Measurements from ENCODE around the gene UBR3.

UBR3 gene

GRCh38 chr2:170063456-170064235, 236.4 kb downstream of the UBR3 start:
- DNase-seq = no peak

GRCh38 chr2:170070778-170071177, 243.5 kb downstream of the UBR3 start:
- no peak for DNase-seq

GRCh38 chr2:170073288-170073687, 246.0 kb downstream of the UBR3 start:
- DNase-seq = no peak

- DNase-seq = no peak
Observed at GRCh38 chr2:170076189-170076588, 248.9 kb downstream of the UBR3 start.

DNA sequence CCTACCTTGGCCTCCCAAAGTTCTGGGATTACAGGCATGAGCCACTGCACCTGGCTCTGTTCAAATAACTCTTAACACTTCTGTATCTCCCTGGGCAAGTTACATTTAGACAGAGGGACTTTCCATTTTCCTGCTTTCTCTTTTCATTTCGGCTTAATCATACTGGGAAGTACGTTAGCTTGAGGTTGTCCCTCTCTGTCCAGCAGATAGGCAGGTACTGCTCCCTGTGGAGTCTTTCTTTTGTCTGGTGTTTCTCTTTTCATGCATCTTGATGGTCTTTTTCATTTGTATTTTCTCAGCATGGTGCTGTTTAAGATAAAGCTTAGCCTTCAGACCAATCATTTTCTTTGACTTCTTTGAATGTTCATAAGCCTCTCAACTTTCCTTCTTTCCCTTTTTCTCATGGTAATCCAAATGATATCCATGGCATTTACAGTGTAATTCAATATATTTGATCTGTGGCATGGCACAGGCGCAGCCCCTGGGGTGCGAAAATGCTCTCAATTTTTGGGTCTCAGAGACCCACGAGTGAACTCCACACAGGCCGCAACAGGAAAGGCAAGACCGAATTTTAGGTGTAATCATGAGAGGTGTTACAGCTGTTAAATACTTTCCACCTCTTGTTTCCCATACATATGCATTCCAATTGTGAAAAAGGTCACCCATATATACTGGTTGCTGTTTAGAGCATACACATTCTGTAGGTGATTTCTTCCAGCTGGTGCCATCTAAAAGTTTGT, 250.7 kb downstream of the UBR3 start:
- no peak for DNase-seq

GRCh38 chr2:170084820-170085491, 257.7 kb downstream of the UBR3 start:
- DNase-seq = no peak

DNA sequence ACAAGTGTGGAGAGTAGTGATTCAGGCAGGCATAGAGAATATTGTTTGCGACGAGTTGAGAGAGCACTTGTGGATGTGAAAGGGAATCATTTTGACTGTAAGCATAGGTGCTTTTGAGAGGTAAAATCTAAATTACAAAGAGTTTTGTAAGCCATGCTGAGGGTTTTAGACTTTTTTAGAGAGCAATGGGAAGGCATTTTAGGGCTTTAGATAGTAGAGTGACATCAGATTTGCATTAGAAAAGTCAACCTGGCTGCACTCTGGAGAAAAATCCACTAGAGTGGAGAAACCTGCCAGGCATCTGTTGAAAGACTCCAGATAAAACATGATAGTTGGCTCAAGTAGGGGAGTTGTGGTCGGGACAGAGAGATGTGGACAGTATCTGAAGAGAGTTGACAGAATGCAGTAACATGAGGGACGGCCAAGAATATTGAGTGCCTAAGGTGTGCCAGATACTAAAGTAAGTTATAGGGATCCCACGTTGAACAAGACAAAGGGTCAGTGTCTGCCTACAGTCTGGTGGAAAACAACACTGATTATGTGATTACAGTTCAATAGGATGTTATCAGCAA, 258.9 kb downstream of the UBR3 start:
- no peak for DNase-seq

DNA sequence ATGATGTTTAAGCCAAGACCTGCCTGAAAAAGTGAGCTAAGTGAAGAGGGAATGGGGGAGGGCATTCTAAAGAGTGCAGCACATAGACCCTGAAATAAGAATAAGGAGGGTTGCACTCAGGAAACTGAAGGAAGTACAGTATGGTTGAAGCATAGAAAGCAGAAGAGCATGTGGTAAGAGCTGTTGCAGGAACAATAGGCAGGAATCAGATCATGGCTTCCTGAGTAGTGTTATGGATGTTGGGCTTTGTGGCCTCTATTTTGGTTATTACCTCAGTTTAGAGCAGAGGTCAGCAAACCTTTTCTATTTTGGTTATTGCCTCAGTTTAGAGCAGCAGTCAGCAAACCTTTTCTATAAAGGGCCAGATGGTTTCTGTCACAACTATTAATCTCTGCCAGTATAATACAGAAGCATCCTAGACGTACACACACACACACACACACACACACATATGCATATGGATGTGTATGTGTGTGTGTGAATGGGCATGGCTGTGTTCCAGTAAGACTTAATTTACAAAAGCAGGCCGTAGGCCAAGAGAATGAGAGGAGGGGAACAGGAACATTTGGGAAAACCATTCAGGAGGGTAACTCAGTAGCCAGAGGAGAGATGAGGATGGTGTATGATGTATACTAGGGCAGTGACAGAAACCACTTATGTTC, 259.6 kb downstream of the UBR3 start:
- DNase-seq = no peak

GRCh38 chr2:170087413-170087793, 260.1 kb downstream of the UBR3 start:
- no peak for DNase-seq

DNA sequence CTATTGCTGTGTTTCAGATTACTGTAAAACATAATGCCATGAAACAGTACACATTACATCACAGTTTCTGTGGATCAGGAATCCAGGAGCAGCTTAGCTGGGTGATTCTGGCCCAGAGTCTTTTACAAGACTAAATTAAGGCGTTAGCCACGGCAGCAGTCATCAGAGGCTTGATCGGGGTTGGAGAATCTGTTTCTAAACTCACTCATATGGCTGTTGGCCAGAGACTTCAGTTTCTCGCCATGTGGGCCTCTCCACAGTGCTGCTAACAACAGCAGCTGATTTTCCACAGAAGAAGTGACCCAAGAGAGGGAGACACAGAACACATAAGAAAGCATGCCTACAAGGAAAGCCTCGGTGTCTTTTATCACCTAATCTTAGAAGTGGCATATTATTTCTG, 261.5 kb downstream of the UBR3 start:
- DNase-seq = no peak

- DNase-seq = no peak
Observed at GRCh38 chr2:170090229-170090628, 263.0 kb downstream of the UBR3 start.

GRCh38 chr2:170091436-170091835, 264.2 kb downstream of the UBR3 start:
- no peak for DNase-seq

- DNase-seq = no peak
Observed at GRCh38 chr2:170092436-170093060, 265.3 kb downstream of the UBR3 start.

- DNase-seq = no peak
Observed at GRCh38 chr2:170095380-170095779, 268.1 kb downstream of the UBR3 start.

DNA sequence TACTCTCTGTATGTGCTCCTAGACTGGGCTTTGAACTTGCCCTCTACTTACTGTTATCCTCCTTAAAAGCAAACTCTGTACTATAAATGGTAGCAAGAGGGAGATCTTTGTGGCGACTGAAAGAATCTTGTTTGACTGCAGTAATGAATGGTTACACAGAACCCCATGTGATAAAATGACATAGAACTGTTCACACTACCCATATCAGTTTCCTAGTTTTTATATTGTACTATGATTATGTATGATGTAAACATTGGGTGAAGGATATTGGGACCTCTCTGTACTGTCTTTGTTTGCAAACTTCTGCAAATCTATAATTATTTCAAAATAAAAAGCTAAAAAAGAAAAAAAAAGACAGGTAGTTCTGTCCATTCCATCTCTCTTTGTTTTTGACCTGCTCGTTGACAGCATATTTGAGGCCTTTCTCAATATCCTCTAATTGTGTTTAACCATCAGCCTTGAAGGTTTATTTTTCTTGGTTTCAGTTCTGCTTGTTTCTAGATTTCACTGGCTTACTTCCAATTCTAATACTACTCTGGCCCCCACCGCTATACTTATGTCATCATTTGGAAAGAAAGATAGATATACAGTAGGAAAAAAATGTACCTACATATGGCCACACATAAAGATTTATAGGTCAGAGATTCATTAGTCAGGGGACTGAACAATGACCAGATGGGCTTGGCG, 271.5 kb downstream of the UBR3 start:
- DNase-seq = no peak

GRCh38 chr2:170101789-170102188, 274.5 kb downstream of the UBR3 start:
- DNase-seq = no peak

DNA sequence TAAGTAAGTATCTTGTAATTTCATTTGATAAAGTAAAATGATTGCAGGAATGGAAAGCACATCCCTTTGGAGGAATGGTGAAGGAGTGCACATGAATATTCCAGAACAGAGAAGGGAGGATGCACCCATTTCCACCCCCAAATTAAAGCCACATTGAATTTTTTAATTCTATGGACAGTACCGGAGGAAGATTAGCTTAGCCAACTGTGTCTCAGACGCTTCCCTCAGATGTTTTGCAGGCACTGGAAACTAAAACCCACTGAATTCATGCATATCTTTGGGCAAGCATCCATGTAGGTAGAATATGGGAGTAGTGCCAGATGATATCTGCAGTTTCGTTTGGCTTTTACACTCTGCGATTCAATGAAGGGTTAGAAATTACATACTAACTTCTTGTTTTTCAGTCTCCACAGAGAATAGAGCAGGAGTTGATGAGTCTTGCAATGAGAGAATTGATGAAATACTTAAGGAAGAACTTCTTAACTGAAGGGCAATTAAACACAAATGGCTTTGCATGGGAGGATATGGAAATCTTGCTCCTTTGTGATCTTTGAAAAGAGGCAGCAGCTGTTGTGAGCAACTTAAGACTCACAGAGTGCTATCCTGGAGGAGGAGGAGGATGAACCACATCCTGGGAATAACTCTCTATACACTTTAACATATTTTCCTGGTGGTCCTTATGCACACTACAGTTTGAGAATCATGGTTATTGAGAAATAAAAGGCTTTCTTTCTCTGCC, 279.0 kb downstream of the UBR3 start:
- DNase-seq = no peak

GRCh38 chr2:170113168-170113894, 286.1 kb downstream of the UBR3 start:
- no peak for DNase-seq

DNA sequence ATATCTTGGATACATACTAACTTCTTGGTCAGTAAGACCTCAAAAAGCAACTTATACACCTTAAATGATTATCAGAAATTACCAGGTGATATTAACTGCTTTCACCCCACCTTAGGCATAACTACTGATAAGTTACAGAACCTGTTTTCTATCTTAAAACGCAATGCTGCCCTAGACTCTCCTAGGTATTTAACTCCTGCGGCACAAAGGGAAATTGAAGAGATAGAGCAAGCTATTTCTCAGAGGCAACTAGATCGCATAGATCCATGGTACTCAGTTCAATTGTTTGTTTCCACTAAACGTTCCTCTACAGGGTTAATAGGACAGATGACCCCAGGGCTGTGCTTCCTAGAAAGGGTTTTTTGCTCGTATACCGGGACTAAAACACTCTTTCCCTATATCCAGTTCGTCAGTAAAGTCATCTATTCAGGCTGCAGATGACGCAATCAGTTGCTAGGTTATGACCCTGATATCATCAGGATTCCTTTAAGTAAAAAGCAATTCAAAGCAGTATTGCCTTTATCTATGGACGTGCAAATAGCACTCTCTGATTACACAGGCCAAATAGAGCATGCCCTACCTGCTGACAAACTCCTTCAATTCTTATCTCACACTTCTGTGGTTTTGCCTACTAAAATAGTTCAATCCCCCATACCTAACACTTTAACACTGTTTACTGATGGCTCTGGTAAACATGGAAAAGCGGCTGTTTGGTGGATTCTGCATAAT, 288.4 kb downstream of the UBR3 start:
- DNase-seq = no peak

DNA sequence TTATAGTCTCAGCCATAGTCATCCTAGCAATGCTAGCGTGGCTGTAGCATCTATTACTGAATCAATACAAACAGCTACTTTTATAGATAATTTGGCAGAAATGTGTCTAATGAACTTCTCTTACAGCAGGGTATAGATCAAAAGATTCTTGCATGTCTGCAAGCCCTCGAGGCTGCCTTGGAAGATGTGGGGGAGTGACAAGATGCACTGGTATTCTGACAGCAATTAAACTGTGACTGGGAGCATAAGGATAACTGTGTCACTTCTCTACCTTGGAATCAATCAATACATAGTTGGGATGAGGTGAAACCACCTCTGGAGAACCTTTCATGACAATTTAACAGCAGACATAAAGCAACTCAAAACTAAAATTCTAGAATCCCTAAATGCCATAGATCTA, 291.4 kb downstream of the UBR3 start:
- no peak for DNase-seq

All from stimulated activated CD4-positive, alpha-beta T cell treated with anti-CD3 and anti-CD28 coated beads, Interleukin-4, amount 100 ng/mL, for 4 hours (primary cell).